ENCODE data around the gene GPS2. TPM values are rescaled to one million over a fixed set of nuclear protein-coding genes. Genes with fewer than 3 reads are reported as not detected.

GPS2 gene
- total RNA-seq, 4 donors from 2014 or later: 69.5 to 130 (median 100) TPM

- H3K27ac ChIP-seq: no peak overlapping the region
- WGBS, 2 donors: 13 to 30% methylated on average over 4 to 12 of the region's 12 CpGs
- intact Hi-C loops (cut with DNase I): loop anchor here (5.0 to 10.0 kb wide), 2 partner anchors 129 to 206 kb away; partner anchors contain the start of genes POLR2A, SENP3 and SLC35G6
Observed at GRCh38 chr17:7356072-7356549, 41.0 kb upstream of the GPS2 start.

GRCh38 chr17:7355573-7355972, 40.4 kb upstream of the GPS2 start:
- DNase-seq: no peak
- TF ChIP-seq POLR2A (IDR thresholded peaks at IDR 0.05) (no peak), CTCF (IDR thresholded peaks at IDR 0.05) (no peak)
- H3K36me3 ChIP-seq: no peaks in the 10 kb centered on the region
- peaks cover 9 to 37% of the 10 kb centered on the region in 2 donors for H3K4me1 ChIP-seq
- no peaks in the 10 kb centered on the region for H3K27me3 ChIP-seq
- H3K9me3 ChIP-seq: no peaks in the 10 kb centered on the region
- intact Hi-C loops (cut with DNase I): loop anchor here (5.0 to 10.0 kb wide), 2 partner anchors 129 to 207 kb away; partner anchors contain the start of genes POLR2A, SENP3 and SLC35G6
- peak overlapping the region in 1 of 3 donors; percentile 24 for H3K27ac ChIP-seq
- no peak overlapping the region for H3K4me3 ChIP-seq (replicated peaks in 1 of 3)
- 76 to 77% methylated on average over 8 of the region's 8 CpGs for WGBS, 2 donors

More at GRCh38 chr17:7356072-7356549, 41.0 kb upstream of the GPS2 start:
- no peaks in the 10 kb centered on the region for H3K27me3 ChIP-seq
- H3K36me3 ChIP-seq: no peaks in the 10 kb centered on the region
- H3K4me1 ChIP-seq: peaks cover 8 to 34% of the 10 kb centered on the region in 2 donors
- TF ChIP-seq POLR2A (IDR thresholded peaks at IDR 0.05) (no peak), CTCF (IDR thresholded peaks at IDR 0.05) (peak; percentile 49 to 85 (median 79))
- no peaks in the 10 kb centered on the region for H3K9me3 ChIP-seq
- peak; percentile 74 to 83 for DNase-seq
- no peak overlapping the region for H3K4me3 ChIP-seq (replicated peaks in 1 of 3)

DNA sequence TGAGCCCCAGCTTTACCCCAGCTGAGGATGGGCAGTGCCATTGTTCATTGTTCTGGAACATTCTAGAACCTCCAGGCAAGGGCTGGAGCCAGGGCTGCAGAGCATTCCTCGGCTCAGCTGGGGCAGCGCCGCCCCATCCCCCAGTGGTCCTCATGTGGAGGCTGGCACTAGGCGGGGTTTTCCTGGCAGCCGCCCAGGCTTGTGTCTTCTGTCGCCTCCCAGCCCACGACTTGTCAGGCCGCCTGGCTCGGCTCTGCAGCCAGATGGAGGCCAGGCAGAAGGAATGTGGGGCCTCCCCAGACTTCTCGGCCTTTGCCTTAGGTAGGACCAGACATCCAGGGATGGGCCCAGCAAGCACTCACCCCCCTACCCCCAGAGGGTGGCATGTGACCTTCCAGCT, 39.9 kb upstream of the GPS2 start, which contains the start of gene TMEM95:
Gene TMEM95, plus strand, starts transcription at position 104 of the 400 bp plus-strand sequence. Its CDS starts 49 bp downstream, at position 153.
- DNase-seq: peak; percentile 52 to 54
- peaks cover 13 to 40% of the 10 kb centered on the region in 2 donors for H3K4me1 ChIP-seq
- intact Hi-C loops (cut with DNase I): loop anchor here (5.0 to 10.0 kb wide), 2 partner anchors 130 to 207 kb away; partner anchors contain the start of genes POLR2A, SENP3 and SLC35G6

DNA sequence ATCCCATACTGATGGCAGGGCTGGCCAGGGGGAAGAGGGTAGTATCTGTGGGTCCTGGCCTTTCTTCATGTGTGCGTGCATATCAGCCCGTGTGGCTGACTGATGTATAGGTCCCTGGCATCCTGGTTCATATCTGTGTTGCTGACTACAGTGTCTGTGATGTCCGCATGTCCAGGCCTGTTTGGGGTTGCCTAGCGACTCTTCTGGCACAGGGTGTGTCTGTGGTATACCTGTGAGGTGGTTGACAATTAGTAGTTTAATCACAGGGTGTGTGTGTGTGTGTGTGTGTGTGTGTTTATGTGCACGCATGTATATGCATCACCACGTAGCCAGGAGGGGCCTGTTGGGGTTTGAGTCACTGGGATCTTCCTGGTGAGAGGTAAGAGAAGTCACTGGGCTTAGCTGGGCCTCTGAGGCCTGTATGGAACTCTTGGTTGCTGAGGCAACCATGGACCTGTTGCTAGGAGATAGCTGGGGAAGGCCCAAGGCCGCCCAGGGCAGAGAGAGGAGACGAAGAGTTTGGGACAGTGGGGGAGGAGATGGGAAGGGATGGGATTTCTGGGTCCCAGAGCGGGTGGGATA, 39.2 kb upstream of the GPS2 start:
- 85 to 90% methylated on average over 9 of the region's 9 CpGs for WGBS, 2 donors
- no peak overlapping the region for H3K4me3 ChIP-seq (replicated peaks in 1 of 3)
- intact Hi-C loops (cut with DNase I): loop anchor here (5.0 to 10.0 kb wide), 2 partner anchors 83 to 130 kb away; partner anchors contain the start of genes FGF11, POLR2A, SLC35G6 and TMEM102
- DNase-seq: no peak
- H3K27ac ChIP-seq: peak overlapping the region in 1 of 3 donors; percentile 31
- H3K27me3 ChIP-seq: no peaks in the 10 kb centered on the region
- H3K9me3 ChIP-seq: no peaks in the 10 kb centered on the region
- no peaks in the 10 kb centered on the region for H3K36me3 ChIP-seq
- no peak for TF ChIP-seq CTCF (IDR thresholded peaks at IDR 0.05)
- peaks cover 19 to 47% of the 10 kb centered on the region in 2 donors for H3K4me1 ChIP-seq

More for the DNA sequence above, 39.9 kb upstream of the GPS2 start, which contains the start of gene TMEM95:
- H3K9me3 ChIP-seq: no peaks in the 10 kb centered on the region
- no peaks in the 10 kb centered on the region for H3K36me3 ChIP-seq
- TF ChIP-seq CTCF (IDR thresholded peaks at IDR 0.05): no peak
- TF ChIP-seq POLR2A (IDR thresholded peaks at IDR 0.05): no peak
- WGBS, 2 donors: 66 to 67% methylated on average over 8 to 10 of the region's 10 CpGs
- H3K27ac ChIP-seq: peak within 1 kb of the TSS in 2 of 3 donors; percentile 24 to 31
- no peaks in the 10 kb centered on the region for H3K27me3 ChIP-seq
- H3K4me3 ChIP-seq (replicated peaks in 1 of 3): no peak within 1 kb of the TSS
